Measurements from ENCODE around the gene SMIM23.

SMIM23 gene

DNA sequence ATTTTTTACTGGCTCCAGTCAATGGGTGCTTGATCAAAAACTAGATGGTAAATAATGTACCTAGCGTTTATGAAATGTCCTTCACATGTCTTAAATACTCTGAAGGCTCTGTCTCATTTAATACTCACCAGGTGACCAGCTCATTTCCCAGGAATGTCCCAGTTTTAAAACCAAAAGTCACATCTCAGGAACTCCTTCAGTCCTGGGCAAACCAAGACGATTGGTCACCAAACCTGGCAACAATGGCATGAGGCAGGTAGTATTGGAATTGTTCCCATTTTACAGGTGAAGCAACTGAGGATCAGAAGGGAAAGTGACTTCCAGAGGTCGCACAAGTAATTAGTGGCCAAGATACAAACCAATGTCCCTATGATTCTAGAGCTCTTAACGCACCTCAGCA lies 27.7 kb downstream of the SMIM23 start:
- no peak overlapping the region for H3K4me3 ChIP-seq (ENCODE audit: low read depth, low read length)
- TF ChIP-seq, protein P1, sequence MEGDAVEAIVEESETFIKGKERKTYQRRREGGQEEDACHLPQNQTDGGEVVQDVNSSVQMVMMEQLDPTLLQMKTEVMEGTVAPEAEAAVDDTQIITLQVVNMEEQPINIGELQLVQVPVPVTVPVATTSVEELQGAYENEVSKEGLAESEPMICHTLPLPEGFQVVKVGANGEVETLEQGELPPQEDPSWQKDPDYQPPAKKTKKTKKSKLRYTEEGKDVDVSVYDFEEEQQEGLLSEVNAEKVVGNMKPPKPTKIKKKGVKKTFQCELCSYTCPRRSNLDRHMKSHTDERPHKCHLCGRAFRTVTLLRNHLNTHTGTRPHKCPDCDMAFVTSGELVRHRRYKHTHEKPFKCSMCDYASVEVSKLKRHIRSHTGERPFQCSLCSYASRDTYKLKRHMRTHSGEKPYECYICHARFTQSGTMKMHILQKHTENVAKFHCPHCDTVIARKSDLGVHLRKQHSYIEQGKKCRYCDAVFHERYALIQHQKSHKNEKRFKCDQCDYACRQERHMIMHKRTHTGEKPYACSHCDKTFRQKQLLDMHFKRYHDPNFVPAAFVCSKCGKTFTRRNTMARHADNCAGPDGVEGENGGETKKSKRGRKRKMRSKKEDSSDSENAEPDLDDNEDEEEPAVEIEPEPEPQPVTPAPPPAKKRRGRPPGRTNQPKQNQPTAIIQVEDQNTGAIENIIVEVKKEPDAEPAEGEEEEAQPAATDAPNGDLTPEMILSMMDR (IDR thresholded peaks at IDR 0.05; ENCODE audit: low read depth, low read length, missing control alignments) = no peak
- DNase-seq (ENCODE audit: low read depth) = no peak

DNA sequence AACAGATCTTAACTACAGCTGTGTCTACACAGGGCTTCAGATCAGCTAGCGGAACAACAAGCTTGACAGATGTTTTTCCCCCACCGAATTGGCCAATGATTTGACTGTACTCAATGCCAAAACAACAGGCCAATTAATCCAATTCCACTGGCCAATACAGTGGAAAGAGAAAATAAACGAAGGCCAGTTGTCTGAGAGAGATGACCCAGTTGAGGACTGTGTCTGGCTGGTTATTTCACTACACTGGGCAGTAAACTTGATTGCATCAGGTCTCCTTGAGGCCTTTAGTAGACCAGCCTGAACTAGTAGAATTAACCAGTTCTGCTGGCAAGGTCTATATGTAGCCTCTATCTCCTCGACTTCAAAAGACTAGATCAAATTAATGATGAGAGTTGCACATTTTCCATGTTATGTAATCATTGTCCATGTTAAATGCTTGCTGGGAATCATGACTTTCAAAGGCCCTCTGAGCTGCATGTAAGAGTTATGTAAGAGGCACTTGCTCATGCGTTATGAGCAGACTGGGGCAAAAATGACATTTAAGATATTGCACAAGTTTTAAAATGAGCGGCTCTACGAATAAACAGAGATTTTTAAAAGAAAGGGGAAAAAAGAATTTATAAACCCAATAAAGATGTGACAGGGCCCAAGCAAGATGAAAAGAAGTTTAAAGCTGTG lies 28.3 kb downstream of the SMIM23 start:
- TF ChIP-seq, protein P1 (IDR thresholded peaks at IDR 0.05; ENCODE audit: low read depth, low read length, missing control alignments) = no peak
- no peak for DNase-seq (ENCODE audit: low read depth)
- H3K4me3 ChIP-seq (ENCODE audit: low read depth, low read length) = no peak overlapping the region

DNA sequence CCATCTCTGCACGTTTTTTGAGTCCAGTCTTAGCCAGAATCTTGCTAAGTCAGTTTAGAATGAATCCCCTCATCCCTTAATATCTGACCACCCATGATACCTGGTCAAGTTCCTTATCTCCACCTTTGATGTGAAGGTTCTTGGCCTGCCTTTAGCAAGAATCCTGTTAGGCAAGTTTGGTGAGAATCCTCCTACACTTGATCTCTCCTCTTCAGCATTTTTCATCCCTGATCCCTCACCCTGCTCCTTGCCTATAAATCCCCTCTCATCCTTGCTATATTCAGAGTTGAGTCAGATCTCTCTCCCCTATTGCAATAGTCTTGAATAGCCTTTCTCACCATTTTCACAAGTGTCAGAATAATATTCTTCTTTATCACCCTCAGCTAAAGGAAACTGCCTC lies 31.0 kb downstream of the SMIM23 start:
- no peak overlapping the region for H3K4me3 ChIP-seq (ENCODE audit: low read depth, low read length)
- TF ChIP-seq, protein P1 (IDR thresholded peaks at IDR 0.05; ENCODE audit: low read depth, low read length, missing control alignments) = no peak
- no peak for DNase-seq (ENCODE audit: low read depth)

GRCh38 chr5:171820561-171820960 lies 34.9 kb downstream of the SMIM23 start:
- no peak overlapping the region for H3K4me3 ChIP-seq (ENCODE audit: low read depth, low read length)
- TF ChIP-seq, protein P1 (IDR thresholded peaks at IDR 0.05; ENCODE audit: low read depth, low read length, missing control alignments) = no peak
- no peak for DNase-seq (ENCODE audit: low read depth)

- H3K4me3 ChIP-seq (ENCODE audit: low read depth, low read length) = no peak overlapping the region
- TF ChIP-seq, protein P1 (IDR thresholded peaks at IDR 0.05; ENCODE audit: low read depth, low read length, missing control alignments) = no peak
- DNase-seq (ENCODE audit: low read depth) = no peak
Measured at GRCh38 chr5:171821286-171821685, 35.7 kb downstream of the SMIM23 start.

GRCh38 chr5:171823269-171823668 lies 37.7 kb downstream of the SMIM23 start:
- H3K4me3 ChIP-seq (ENCODE audit: low read depth, low read length) = no peak overlapping the region
- no peak for DNase-seq (ENCODE audit: low read depth)
- TF ChIP-seq, protein P1 (IDR thresholded peaks at IDR 0.05; ENCODE audit: low read depth, low read length, missing control alignments) = no peak

DNA sequence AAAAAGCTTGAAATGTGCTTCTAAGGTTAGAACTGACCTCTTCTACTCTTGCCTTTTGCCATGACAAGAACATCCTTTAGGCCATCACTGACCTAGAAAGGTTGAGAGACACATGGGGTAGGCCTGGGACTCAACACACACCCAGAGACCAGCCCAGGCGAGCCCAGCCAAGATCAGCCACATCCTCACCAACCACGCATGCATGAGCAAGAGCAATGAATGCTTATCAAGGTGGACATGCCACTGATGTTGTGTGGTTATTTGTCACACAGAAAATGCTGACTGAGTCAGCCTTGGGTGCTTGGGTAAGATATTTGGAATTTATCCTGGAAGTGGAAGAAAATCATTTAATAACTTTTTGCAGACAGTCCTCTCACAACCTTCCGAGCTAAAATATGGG lies 39.4 kb downstream of the SMIM23 start:
- H3K4me3 ChIP-seq (ENCODE audit: low read depth, low read length) = no peak overlapping the region
- TF ChIP-seq, protein P1 (IDR thresholded peaks at IDR 0.05; ENCODE audit: low read depth, low read length, missing control alignments) = no peak
- DNase-seq (ENCODE audit: low read depth) = no peak
